SU-DHL-6 (cell line): ENCODE results near the gene TMCC1.

Experiments
- H2AFZ ChIP-seq: fragments of 200-600 bp; sonication (generic); 2 replicates; pipeline ENCODE4 v1.6.1; 2014; ENCODE audit warnings: low read depth, mild to moderate bottlenecking, moderate library complexity, mixed read lengths, antibody characterized with exemption, low read length; ENCODE audit not compliant: severe bottlenecking
- H3F3A ChIP-seq: fragments of 200-600 bp; shearing (Covaris generic); 2 replicates; pipeline ENCODE4 v1.6.0; 2016; ENCODE audit warnings: antibody characterized with exemption, mild to moderate bottlenecking; ENCODE audit not compliant: insufficient read depth
- H3K27ac ChIP-seq: fragments of 200-600 bp; sonication (generic); 2 replicates; pipeline ENCODE4 v1.5.1; 2016; ENCODE audit warnings: low read depth, mild to moderate bottlenecking, low read length, moderate library complexity, mixed read lengths
- H3K27me3 ChIP-seq: fragments of 200-600 bp; sonication (generic), shearing (Covaris generic); 2 replicates; pipeline ENCODE4 v1.6.0; 2014; ENCODE audit warnings: mild to moderate bottlenecking, low read length
- H3K36me3 ChIP-seq: fragments of 200-600 bp; sonication (generic); 2 replicates; pipeline ENCODE4 v1.6.1; 2014; ENCODE audit warnings: mild to moderate bottlenecking, low read length, mixed read lengths
- H3K4me2 ChIP-seq: fragments of 300-600, 200-600 bp; shearing (Covaris generic), sonication (generic); 2 replicates; pipeline ENCODE4 v1.6.0; 2014; ENCODE audit warnings: low read length, low read depth, mild to moderate bottlenecking; ENCODE audit not compliant: poor library complexity, severe bottlenecking
- H3K4me3 ChIP-seq: fragments of 200-600 bp; sonication (generic); 2 replicates; pipeline ENCODE4 v1.5.1; 2014; ENCODE audit warnings: antibody characterized with exemption, low read length, mild to moderate bottlenecking, mixed read lengths; ENCODE audit not compliant: insufficient read depth, poor library complexity, severe bottlenecking
- H3K79me2 ChIP-seq: fragments of 200-600 bp; sonication (generic); 2 replicates; pipeline ENCODE4 v1.6.1; 2014; ENCODE audit warnings: mild to moderate bottlenecking, low read length, moderate library complexity; ENCODE audit not compliant: insufficient read depth
- H3K9ac ChIP-seq: fragments of 200-600 bp; sonication (generic); 2 replicates; pipeline ENCODE4 v1.7.0; 2014; ENCODE audit warnings: mild to moderate bottlenecking, low read length
- H3K9me2 ChIP-seq: fragments of 200-600 bp; sonication (generic); replicated peaks from 2 replicates; pipeline ENCODE4 v1.6.1; 2014; ENCODE audit warnings: low read length; ENCODE audit not compliant: insufficient read depth
- H3K9me3 ChIP-seq: fragments of 200-600 bp; sonication (generic); 2 replicates; pipeline ENCODE4 v1.6.1; 2014; ENCODE audit warnings: low read length, mixed read lengths; ENCODE audit not compliant: insufficient read depth
- H4K20me1 ChIP-seq: fragments of 200-600 bp; sonication (generic); 2 replicates; pipeline ENCODE4 v1.6.1; 2014; ENCODE audit warnings: low read depth, mild to moderate bottlenecking, antibody characterized with exemption, low read length, moderate library complexity, mixed read lengths
- CTCF ChIP-seq: fragments of 200-600 bp; sonication (generic); IDR thresholded peaks from one replicate; pipeline ENCODE4 v1.5.1; 2017; ENCODE audit warnings: antibody characterized with exemption, mild to moderate bottlenecking, low read length, moderate library complexity; ENCODE audit not compliant: insufficient read depth, poor library complexity, severe bottlenecking
- EZH2phosphoT487 ChIP-seq: fragments of 200-600 bp; sonication (generic), shearing (Covaris generic); conservative IDR thresholded peaks from 2 replicates; pipeline ENCODE4 v1.6.1; 2018; ENCODE audit warnings: mild to moderate bottlenecking, antibody characterized with exemption, low read length, moderate library complexity, mixed read lengths

The TMCC1 gene

GRCh38 chr3:129632056-129632455 lies 261.5 kb downstream of the TMCC1 start:
- no peaks in the 10 kb centered on the region for H3F3A ChIP-seq
- no peaks in the 10 kb centered on the region; the same call in 1 of the 2 replicates for H3K9me3 ChIP-seq
- no peak overlapping the region for H3K9ac ChIP-seq
- H4K20me1 ChIP-seq: no peaks in the 10 kb centered on the region
- TF ChIP-seq EZH2phosphoT487: no peak
- no peak for TF ChIP-seq CTCF
- no peaks in the 10 kb centered on the region for H3K27me3 ChIP-seq
- H3K79me2 ChIP-seq: no peaks in the 10 kb centered on the region
- H3K4me2 ChIP-seq: no peak overlapping the region
- H3K9me2 ChIP-seq: no peaks in the 10 kb centered on the region
- H2AFZ ChIP-seq: no peak overlapping the region
- H3K36me3 ChIP-seq: no peaks in the 10 kb centered on the region
- no peak overlapping the region for H3K27ac ChIP-seq
- H3K4me3 ChIP-seq: no peak overlapping the region

GRCh38 chr3:129629011-129629410 lies 264.5 kb downstream of the TMCC1 start:
- H4K20me1 ChIP-seq: no peaks in the 10 kb centered on the region
- H2AFZ ChIP-seq: no peak overlapping the region
- H3F3A ChIP-seq: no peaks in the 10 kb centered on the region
- H3K4me2 ChIP-seq: no peak overlapping the region
- no peaks in the 10 kb centered on the region for H3K9me3 ChIP-seq
- no peak overlapping the region for H3K27ac ChIP-seq
- no peaks in the 10 kb centered on the region for H3K9me2 ChIP-seq
- TF ChIP-seq CTCF (no peak), EZH2phosphoT487 (no peak)
- H3K36me3 ChIP-seq: no peaks in the 10 kb centered on the region
- H3K9ac ChIP-seq: no peak overlapping the region
- no peaks in the 10 kb centered on the region for H3K27me3 ChIP-seq
- H3K79me2 ChIP-seq: no peaks in the 10 kb centered on the region
- H3K4me3 ChIP-seq: no peak overlapping the region

GRCh38 chr3:129628169-129628522 lies 265.4 kb downstream of the TMCC1 start:
- no peak overlapping the region for H3K9ac ChIP-seq
- H3K27ac ChIP-seq: no peak overlapping the region
- H3K4me3 ChIP-seq: no peak overlapping the region
- H3K27me3 ChIP-seq: no peaks in the 10 kb centered on the region
- no peak overlapping the region for H2AFZ ChIP-seq
- H3K9me2 ChIP-seq: no peaks in the 10 kb centered on the region
- H3F3A ChIP-seq: no peaks in the 10 kb centered on the region
- no peaks in the 10 kb centered on the region for H3K79me2 ChIP-seq
- no peaks in the 10 kb centered on the region for H4K20me1 ChIP-seq
- no peak overlapping the region for H3K4me2 ChIP-seq
- H3K9me3 ChIP-seq: no peaks in the 10 kb centered on the region
- H3K36me3 ChIP-seq: no peaks in the 10 kb centered on the region
- TF ChIP-seq EZH2phosphoT487 (no peak), CTCF (no peak)
